Dermis microvascular lymphatic vessel endothelial cell (primary cell): ENCODE measurements around the gene RECK. TPM values are rescaled to one million over a fixed set of nuclear protein-coding genes. Genes with fewer than 3 reads are reported as not detected.
"Not testable (repeated sequence)": the region's sequence is repeated elsewhere in the genome, so short reads cannot be mapped to it uniquely, and the experiment has no call there.

ENCODE experiments used
- DNase-seq, 2 donors: peaks; one replicate each; pipeline versions ENCODE4 v3.0.0 to v3.0.0-alpha.2; 2010; ENCODE audit warnings: low read depth in 2 of 2
- total RNA-seq: library from RNA; depleted of rRNA; stranded (reverse); fragments of >200 nt; gene quantifications from 2 replicates; pipeline ENCODE4 v1.2.1, GENCODE V29; 2014

The RECK gene
- total RNA-seq = 21.7 and 32.9 TPM in 2 replicates

- DNase-seq = peak in 1 of 2 donors; percentile 68
Observed at GRCh38 chr9:36036780-36037548, at the start of gene RECK. RECK (plus strand) TSS chr9:36036913; CDS start chr9:36036999, 86 bp downstream.

GRCh38 chr9:35990155-35990554, 46.6 kb upstream of the RECK start:
- no peak for DNase-seq

GRCh38 chr9:35993136-35993535, 43.6 kb upstream of the RECK start:
- peak in 1 of 2 donors; percentile 29 for DNase-seq

- peak in 1 of 2 donors; percentile 21 for DNase-seq
Observed at GRCh38 chr9:35993976-35994720, 42.6 kb upstream of the RECK start.

- DNase-seq = no peak
Observed at GRCh38 chr9:35994959-35995358, 41.8 kb upstream of the RECK start.

- DNase-seq = no peak
Observed at GRCh38 chr9:35996358-35996970, 40.2 kb upstream of the RECK start.

GRCh38 chr9:35997016-35997415, 39.7 kb upstream of the RECK start:
- not testable (repeated sequence) for DNase-seq

GRCh38 chr9:35998333-35998732, 38.4 kb upstream of the RECK start:
- no peak for DNase-seq

GRCh38 chr9:36005891-36006290, 30.8 kb upstream of the RECK start:
- DNase-seq = no peak

GRCh38 chr9:36006549-36007315, 30.0 kb upstream of the RECK start:
- no peak for DNase-seq

GRCh38 chr9:36007316-36007708, 29.4 kb upstream of the RECK start:
- DNase-seq = peak; percentile 1 to 32

GRCh38 chr9:36007852-36008251, 28.9 kb upstream of the RECK start:
- no peak for DNase-seq

- peak; percentile 60 to 71 for DNase-seq
Observed at GRCh38 chr9:36008774-36009300, 27.9 kb upstream of the RECK start.

GRCh38 chr9:36011379-36011778, 25.3 kb upstream of the RECK start:
- peak in 1 of 2 donors; percentile 35 for DNase-seq

GRCh38 chr9:36017278-36017677, 19.4 kb upstream of the RECK start:
- no peak for DNase-seq

- no peak for DNase-seq
Observed at GRCh38 chr9:36018129-36018528, 18.6 kb upstream of the RECK start.

- no peak for DNase-seq
Observed at GRCh38 chr9:36018891-36019720, 17.6 kb upstream of the RECK start.

GRCh38 chr9:36021968-36022367, 14.7 kb upstream of the RECK start:
- DNase-seq = no peak

- DNase-seq = peak; percentile 71 to 75
Observed at GRCh38 chr9:36023260-36024048, 13.3 kb upstream of the RECK start.

GRCh38 chr9:36025746-36026145, 11.0 kb upstream of the RECK start:
- no peak for DNase-seq
